Measurements from ENCODE around the gene HOXC10. TPM values are rescaled to one million over a fixed set of nuclear protein-coding genes. Genes with fewer than 3 reads are reported as not detected.
A peak's percentile ranks its signal among the peaks of the same experiment; 100 is the strongest.

The HOXC10 gene
- total and polyA plus RNA-seq, 2 donors = 1.6 to 2.8 TPM

DNA sequence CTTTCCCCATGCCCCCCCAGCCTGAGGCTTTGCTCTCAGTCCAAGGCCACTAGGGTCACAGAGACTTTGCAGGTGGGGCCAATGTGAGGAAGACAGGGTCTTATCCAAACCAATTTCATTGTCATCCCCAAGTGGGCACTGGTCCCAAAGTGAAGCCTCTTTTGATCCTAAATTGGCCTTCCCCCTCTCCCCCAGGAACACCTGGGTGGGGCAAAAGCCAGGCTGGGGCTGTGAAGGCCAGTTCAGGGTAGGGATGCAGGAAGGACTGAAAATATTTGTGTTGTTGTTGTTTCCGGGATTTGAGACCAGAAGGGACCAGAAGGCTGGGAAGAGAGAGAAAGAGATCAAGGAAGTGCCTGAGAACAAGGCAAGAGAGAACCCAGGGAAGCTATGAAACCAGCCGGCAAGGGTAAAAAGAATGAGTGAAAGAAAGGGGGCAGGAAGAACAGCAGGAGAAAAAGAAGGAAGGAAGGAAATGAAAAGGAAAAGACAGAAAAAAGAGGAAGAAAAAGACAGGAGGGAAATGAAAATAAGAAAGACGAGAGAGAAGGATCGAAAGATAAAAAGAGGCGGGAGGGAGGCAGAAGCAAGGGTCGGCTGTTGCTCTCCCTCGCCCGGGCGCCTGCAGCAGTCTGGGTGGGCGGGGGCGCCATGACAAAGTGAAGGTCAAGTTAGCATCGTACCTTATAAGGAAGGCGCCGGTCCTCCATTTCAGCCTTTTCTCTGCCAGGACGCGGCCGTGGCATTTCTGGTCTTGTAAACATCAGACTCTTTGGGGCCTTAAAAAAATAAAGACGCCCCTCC lies 19.5 kb upstream of the HOXC10 start:
- Histone ChIP-seq H3K4me1 (ENCODE audit: insufficient read depth) (no peaks in the 10 kb centered on the region), H3K4me3 (ENCODE audit: low read depth, low read length) (peak overlapping the region; percentile 9), H3K36me3 (ENCODE audit: insufficient read depth) (no peaks in the 10 kb centered on the region), H3K27ac (ENCODE audit: low read depth) (no peak overlapping the region)
- DNase-seq (ENCODE audit: extremely low spot score) = no peak
- 3% methylated on average over 18 of the region's 18 CpGs for WGBS

GRCh38 chr12:53966085-53966384 lies 18.9 kb upstream of the HOXC10 start:
- Histone ChIP-seq H3K4me3 (ENCODE audit: low read depth, low read length) (peak overlapping the region; percentile 9), H3K36me3 (ENCODE audit: insufficient read depth) (no peaks in the 10 kb centered on the region), H3K4me1 (ENCODE audit: insufficient read depth) (no peaks in the 10 kb centered on the region), H3K27ac (ENCODE audit: low read depth) (peak overlapping the region; percentile 54)
- no peak for DNase-seq (ENCODE audit: extremely low spot score)
- WGBS = 3% methylated on average over 15 of the region's 15 CpGs

- 18% methylated on average over 36 of the region's 36 CpGs for WGBS
- H3K4me3 ChIP-seq (ENCODE audit: low read depth, low read length) = peak overlapping the region; percentile 9
- H3K36me3 ChIP-seq (ENCODE audit: insufficient read depth) = no peaks in the 10 kb centered on the region
- H3K27ac ChIP-seq (ENCODE audit: low read depth) = peak overlapping the region; percentile 54
- no peaks in the 10 kb centered on the region for H3K4me1 ChIP-seq (ENCODE audit: insufficient read depth)
- DNase-seq (ENCODE audit: extremely low spot score) = no peak
Measured at GRCh38 chr12:53966385-53967133, 18.4 kb upstream of the HOXC10 start.

GRCh38 chr12:53967421-53967925 lies 17.5 kb upstream of the HOXC10 start:
- Histone ChIP-seq H3K4me3 (ENCODE audit: low read depth, low read length) (no peak overlapping the region), H3K4me1 (ENCODE audit: insufficient read depth) (no peaks in the 10 kb centered on the region), H3K27ac (ENCODE audit: low read depth) (no peak overlapping the region), H3K36me3 (ENCODE audit: insufficient read depth) (no peaks in the 10 kb centered on the region)
- no peak for DNase-seq (ENCODE audit: extremely low spot score)
- 35% methylated on average over 5 of the region's 5 CpGs for WGBS

GRCh38 chr12:53968214-53969127 lies 16.5 kb upstream of the HOXC10 start:
- peak overlapping the region; percentile 28 for H3K27ac ChIP-seq (ENCODE audit: low read depth)

DNA sequence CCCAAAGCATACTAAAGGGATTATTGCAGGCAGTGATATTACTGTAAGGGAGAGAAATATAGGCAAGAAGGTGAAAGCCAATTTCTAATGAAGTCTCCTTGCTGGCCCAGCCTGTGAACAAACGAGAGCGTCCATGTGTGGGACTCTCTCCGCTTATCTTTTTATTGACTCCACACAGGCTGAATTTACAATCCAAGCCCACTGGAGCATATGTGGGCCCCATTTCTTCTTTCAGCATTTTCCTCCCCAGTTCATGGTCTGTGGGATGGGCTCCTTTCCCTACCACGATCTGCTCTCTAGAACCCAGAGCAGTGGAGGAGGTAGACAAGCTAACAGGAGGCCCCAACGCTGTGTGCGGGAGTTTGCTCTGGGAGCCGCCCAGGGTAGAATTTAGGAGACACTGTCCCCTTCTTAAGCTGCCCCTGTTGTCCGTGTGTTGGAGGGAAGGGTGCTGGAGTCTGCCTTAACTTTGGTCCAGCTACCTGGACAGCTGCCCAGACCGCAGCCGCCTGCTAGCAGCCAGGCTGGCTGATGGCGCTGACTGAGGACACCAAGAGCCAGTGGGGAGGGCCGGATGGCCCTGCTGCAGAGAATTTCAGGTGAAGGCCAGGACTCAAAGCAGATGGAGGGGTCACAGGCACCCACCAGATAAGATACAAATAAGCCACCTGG lies 15.2 kb upstream of the HOXC10 start:
- DNase-seq (ENCODE audit: extremely low spot score) = no peak
- WGBS = 51% methylated on average over 12 of the region's 12 CpGs

More at GRCh38 chr12:53968214-53969127, 16.5 kb upstream of the HOXC10 start:
- no peak overlapping the region for H3K4me3 ChIP-seq (ENCODE audit: low read depth, low read length)
- H3K36me3 ChIP-seq (ENCODE audit: insufficient read depth) = no peaks in the 10 kb centered on the region
- no peaks in the 10 kb centered on the region for H3K4me1 ChIP-seq (ENCODE audit: insufficient read depth)
- no peak for DNase-seq (ENCODE audit: extremely low spot score)
- WGBS = 41% methylated on average over 24 of the region's 24 CpGs

DNA sequence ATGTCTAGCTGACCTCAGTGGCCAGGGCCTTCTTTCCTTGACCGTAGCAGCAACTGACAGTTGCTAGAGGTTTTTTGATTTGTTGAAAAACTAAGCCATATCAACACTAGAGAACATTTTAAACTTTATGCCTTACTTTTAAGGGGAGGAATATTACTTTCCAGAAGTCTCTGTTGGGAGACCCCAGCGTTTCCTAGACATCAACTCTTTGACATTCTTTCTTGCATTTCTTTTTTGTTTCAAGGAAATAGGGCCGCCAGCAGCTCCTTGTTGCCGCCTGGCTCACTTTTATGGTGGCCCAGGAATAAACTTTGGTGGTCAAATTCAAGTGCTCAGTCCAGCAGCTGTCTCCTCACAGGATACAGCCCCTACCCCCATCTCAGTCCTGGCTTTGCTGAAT lies 14.5 kb upstream of the HOXC10 start:
- DNase-seq (ENCODE audit: extremely low spot score) = no peak
- 81% methylated on average over 4 of the region's 4 CpGs for WGBS
- peaks cover 3% of the 10 kb centered on the region for H3K4me1 ChIP-seq (ENCODE audit: insufficient read depth)
- no peak overlapping the region for H3K27ac ChIP-seq (ENCODE audit: low read depth)
- H3K36me3 ChIP-seq (ENCODE audit: insufficient read depth) = no peaks in the 10 kb centered on the region
- no peak overlapping the region for H3K4me3 ChIP-seq (ENCODE audit: low read depth, low read length)

More for the DNA sequence above, 15.2 kb upstream of the HOXC10 start:
- Histone ChIP-seq H3K27ac (ENCODE audit: low read depth) (no peak overlapping the region), H3K36me3 (ENCODE audit: insufficient read depth) (no peaks in the 10 kb centered on the region), H3K4me1 (ENCODE audit: insufficient read depth) (peaks cover 1% of the 10 kb centered on the region), H3K4me3 (ENCODE audit: low read depth, low read length) (no peak overlapping the region)

- Histone ChIP-seq H3K36me3 (ENCODE audit: insufficient read depth) (no peaks in the 10 kb centered on the region), H3K4me1 (ENCODE audit: insufficient read depth) (peaks cover 3% of the 10 kb centered on the region), H3K4me3 (ENCODE audit: low read depth, low read length) (no peak overlapping the region), H3K27ac (ENCODE audit: low read depth) (no peak overlapping the region)
- 94% methylated on average over 3 of the region's 3 CpGs for WGBS
- DNase-seq (ENCODE audit: extremely low spot score) = no peak
Measured at GRCh38 chr12:53971129-53971528, 13.8 kb upstream of the HOXC10 start.

- Histone ChIP-seq H3K27ac (ENCODE audit: low read depth) (no peak overlapping the region), H3K4me1 (ENCODE audit: insufficient read depth) (peaks cover 3% of the 10 kb centered on the region), H3K4me3 (ENCODE audit: low read depth, low read length) (no peak overlapping the region), H3K36me3 (ENCODE audit: insufficient read depth) (no peaks in the 10 kb centered on the region)
- 96% methylated on average over 2 of the region's 2 CpGs for WGBS
- no peak for DNase-seq (ENCODE audit: extremely low spot score)
Measured at GRCh38 chr12:53971686-53972085, 13.3 kb upstream of the HOXC10 start.

- no peak overlapping the region for H3K4me3 ChIP-seq (ENCODE audit: low read depth, low read length)
- DNase-seq (ENCODE audit: extremely low spot score) = no peak
- H3K36me3 ChIP-seq (ENCODE audit: insufficient read depth) = no peaks in the 10 kb centered on the region
- 70% methylated on average over 9 of the region's 9 CpGs for WGBS
- peaks cover 3% of the 10 kb centered on the region for H3K4me1 ChIP-seq (ENCODE audit: insufficient read depth)
- H3K27ac ChIP-seq (ENCODE audit: low read depth) = no peak overlapping the region
Measured at GRCh38 chr12:53972152-53972702, 12.7 kb upstream of the HOXC10 start.

DNA sequence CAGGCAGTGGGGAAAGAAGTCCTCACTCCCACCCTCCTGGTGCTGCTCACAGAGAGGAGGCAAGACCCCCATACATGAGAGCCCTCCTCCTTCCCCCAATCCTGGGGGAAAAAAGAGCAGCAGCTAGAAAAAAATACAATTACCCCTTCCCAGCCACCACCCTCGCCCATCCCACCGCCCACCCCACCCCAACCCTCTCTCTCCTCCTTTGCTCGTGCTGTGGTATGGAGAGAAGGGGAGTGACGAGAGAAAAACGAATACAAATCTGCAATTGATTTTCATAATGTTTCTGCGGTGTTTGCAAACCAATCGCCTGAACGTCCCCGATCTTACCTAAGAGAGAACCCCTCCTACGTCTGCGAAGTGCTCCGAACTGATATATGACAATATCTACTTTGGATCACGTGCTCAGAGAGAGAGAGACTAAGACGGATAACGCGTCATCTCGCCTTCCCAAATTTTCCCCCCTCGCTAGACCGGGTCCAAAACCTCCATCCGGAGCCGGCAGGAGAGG lies 12.2 kb upstream of the HOXC10 start, which contains the start of gene HOXC11:
Gene HOXC11 (plus strand): TSS at position 405 of the 514 bp plus-strand sequence. CDS start 116 bp downstream, outside the sequence.
- peak within 1 kb of the TSS; percentile 42 for H3K4me3 ChIP-seq (ENCODE audit: low read depth, low read length)
- no peak for DNase-seq (ENCODE audit: extremely low spot score)
- 21% methylated on average over 21 of the region's 21 CpGs for WGBS
- H3K36me3 ChIP-seq (ENCODE audit: insufficient read depth) = no peaks in the 10 kb centered on the region
- peaks cover 3% of the 10 kb centered on the region for H3K4me1 ChIP-seq (ENCODE audit: insufficient read depth)
- no peak within 1 kb of the TSS for H3K27ac ChIP-seq (ENCODE audit: low read depth)

GRCh38 chr12:53973236-53974042 lies 11.5 kb upstream of the HOXC10 start:
- Histone ChIP-seq H3K4me3 (ENCODE audit: low read depth, low read length) (peak overlapping the region; percentile 42), H3K27ac (ENCODE audit: low read depth) (no peak overlapping the region), H3K4me1 (ENCODE audit: insufficient read depth) (peaks cover 3% of the 10 kb centered on the region), H3K36me3 (ENCODE audit: insufficient read depth) (no peaks in the 10 kb centered on the region)
- no peak for DNase-seq (ENCODE audit: extremely low spot score)
- WGBS = 2% methylated on average over 71 of the region's 71 CpGs
